Prostate gland (tissue), 2 donors: ENCODE measurements around the gene CSTF2.

Experiments used
- POLR2AphosphoS5 ChIP-seq: sonication (generic); formaldehyde crosslinking; IDR thresholded peaks from one replicate; pipeline ENCODE4 v1.6.1; 2017; ENCODE audit warnings: antibody characterized with exemption
- TF ChIP-seq, protein P1 (sequence below), 4 experiments: fragments of 200-600 bp in 2 of 4; fragments of 450-650 bp in 2 of 4; sonication (generic) in 2 of 4; IDR thresholded peaks; 1 replicate in 3 of 4; 2 replicates in 1 of 4; pipeline ENCODE4 v1.5.1; 2016 to 2019; ENCODE audit warnings: antibody characterized with exemption in 4 of 4, mild to moderate bottlenecking in 2 of 4, moderate library complexity in 2 of 4

DNA sequence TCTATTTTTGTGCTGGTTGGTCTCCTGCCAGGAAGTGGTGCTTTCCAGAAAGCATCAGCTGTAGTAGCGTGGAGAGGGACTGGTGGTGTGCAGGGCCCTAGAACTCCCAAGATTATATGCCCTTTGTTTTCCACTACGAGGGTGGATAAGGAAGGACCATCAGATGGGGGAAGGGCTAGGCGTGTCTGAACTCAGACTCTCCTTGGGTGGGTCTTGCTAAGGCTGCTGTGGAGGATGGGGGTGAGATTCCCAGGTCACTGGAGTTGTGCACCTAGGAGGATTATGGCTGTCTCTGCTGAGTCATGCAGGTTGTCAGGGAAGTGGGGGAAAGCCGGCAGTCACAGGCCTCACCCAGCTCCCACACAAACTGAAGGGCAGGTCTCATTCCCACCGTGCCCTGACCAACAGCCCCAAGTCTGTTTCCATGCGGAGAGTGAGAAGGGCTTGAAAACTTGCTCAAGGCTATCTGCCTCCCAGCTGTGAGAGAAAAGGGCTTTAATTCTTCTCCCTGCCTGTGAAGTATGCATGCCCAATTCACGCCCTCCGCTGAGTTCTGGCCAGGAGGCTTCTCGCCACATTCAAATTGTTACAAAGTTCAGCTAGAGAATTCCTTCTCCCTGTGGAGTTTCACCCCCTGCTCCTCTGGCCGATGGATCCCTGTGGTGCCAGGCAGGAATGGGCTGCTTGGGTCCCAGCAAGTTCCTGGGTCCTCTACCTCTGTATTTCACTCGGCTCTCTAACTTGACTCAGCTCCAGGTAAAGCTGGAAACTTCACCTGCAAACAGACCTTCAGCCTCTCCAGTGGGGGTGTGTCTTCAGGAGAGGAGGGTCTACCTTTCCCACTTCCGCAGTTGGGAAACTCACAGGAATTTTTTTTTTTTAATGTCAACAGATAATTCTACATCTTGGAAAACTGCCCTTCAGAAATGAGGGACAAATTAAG is 7.7 kb upstream of the CSTF2 start:
- TF ChIP-seq, protein P1, sequence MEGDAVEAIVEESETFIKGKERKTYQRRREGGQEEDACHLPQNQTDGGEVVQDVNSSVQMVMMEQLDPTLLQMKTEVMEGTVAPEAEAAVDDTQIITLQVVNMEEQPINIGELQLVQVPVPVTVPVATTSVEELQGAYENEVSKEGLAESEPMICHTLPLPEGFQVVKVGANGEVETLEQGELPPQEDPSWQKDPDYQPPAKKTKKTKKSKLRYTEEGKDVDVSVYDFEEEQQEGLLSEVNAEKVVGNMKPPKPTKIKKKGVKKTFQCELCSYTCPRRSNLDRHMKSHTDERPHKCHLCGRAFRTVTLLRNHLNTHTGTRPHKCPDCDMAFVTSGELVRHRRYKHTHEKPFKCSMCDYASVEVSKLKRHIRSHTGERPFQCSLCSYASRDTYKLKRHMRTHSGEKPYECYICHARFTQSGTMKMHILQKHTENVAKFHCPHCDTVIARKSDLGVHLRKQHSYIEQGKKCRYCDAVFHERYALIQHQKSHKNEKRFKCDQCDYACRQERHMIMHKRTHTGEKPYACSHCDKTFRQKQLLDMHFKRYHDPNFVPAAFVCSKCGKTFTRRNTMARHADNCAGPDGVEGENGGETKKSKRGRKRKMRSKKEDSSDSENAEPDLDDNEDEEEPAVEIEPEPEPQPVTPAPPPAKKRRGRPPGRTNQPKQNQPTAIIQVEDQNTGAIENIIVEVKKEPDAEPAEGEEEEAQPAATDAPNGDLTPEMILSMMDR (IDR thresholded peaks at IDR 0.05): no peak
- no peak for TF ChIP-seq POLR2AphosphoS5
